ENCODE measurements around the gene FBXO48.

DNA sequence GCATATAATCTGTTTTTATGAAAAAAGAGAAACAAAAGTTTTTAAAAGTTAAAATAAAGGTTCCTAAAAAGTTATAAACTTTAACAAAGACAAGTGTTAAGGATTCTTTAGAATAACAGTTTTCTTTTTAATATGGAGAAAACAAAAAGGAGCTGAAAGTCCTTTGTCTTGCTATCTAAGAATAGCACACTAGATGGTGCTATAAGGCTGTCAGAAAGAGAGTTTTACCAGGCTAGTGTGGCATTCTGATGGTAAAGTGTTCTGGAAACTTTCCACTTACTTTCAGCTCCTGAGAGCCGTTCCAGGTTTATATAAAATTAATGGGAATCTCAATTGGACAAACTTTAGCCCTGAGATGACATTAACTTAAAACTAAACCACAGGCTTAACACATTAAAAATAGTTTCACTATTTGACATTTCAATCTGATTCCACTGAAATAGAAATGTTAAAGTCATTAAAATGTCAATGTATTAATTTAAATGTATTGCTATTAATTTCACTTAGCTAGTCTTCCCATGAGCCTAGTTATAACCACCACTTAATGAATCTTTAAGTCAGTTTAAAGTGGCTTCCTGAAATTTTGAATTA lies 3.7 kb downstream of the FBXO48 start:
- TF ChIP-seq CTCF (IDR thresholded peaks at IDR 0.05): peak; percentile 40 to 80 (median 71)
- TF ChIP-seq POLR2A (IDR thresholded peaks at IDR 0.05): no peak

Data from esophagus squamous epithelium (tissue), 4 donors.